ENCODE results near the gene LY9. TPM values are rescaled to one million over a fixed set of nuclear protein-coding genes. Genes with fewer than 3 reads are reported as not detected.

The LY9 gene
- total RNA-seq, 4 donors from 2014 or later, result 0.22 to 5.1 (median 3.8) TPM; not detected in 1

DNA sequence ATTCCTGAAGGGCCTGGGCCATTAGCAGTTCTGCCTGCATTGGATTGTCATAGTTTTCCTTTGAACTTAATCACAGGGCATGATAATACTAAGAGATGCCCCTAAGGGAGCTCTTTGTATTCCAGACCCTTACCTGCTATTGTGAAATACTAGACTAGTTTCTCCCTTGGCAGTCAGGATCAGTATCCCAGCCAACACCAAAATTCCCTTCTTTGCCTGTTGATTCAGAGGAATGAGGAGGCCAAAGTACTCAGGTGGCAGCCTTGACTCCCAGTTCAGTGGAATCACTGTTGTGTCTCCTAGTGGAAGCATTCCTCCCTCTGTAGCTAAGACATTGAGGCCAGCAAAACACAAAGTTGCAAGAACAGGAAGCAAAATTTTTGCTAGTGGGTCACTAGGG, 36.2 kb upstream of the LY9 start:
- TF ChIP-seq, protein P1, sequence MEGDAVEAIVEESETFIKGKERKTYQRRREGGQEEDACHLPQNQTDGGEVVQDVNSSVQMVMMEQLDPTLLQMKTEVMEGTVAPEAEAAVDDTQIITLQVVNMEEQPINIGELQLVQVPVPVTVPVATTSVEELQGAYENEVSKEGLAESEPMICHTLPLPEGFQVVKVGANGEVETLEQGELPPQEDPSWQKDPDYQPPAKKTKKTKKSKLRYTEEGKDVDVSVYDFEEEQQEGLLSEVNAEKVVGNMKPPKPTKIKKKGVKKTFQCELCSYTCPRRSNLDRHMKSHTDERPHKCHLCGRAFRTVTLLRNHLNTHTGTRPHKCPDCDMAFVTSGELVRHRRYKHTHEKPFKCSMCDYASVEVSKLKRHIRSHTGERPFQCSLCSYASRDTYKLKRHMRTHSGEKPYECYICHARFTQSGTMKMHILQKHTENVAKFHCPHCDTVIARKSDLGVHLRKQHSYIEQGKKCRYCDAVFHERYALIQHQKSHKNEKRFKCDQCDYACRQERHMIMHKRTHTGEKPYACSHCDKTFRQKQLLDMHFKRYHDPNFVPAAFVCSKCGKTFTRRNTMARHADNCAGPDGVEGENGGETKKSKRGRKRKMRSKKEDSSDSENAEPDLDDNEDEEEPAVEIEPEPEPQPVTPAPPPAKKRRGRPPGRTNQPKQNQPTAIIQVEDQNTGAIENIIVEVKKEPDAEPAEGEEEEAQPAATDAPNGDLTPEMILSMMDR (IDR thresholded peaks at IDR 0.05; ENCODE audit: low read depth), result no peak

DNA sequence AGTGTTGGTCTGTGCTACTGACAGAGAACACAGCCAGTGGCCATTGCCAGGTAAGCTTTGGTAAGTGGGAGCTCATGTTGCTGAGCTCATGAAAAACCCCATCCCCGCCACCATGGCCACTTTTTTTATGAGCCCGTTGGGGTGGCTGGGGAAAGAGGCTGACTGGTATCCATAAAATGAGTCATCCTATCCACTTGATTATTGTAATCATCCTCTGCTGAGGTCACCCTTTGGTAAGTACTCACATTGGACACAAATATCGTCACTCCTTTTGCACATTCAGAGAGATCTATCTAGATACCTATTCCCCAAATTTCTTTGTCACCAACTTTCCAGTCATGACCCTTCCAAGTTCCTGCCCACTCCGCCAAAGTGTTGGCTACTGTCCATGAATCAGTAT, 34.9 kb upstream of the LY9 start:
- TF ChIP-seq, protein P1 (IDR thresholded peaks at IDR 0.05; ENCODE audit: low read depth), result no peak

DNA sequence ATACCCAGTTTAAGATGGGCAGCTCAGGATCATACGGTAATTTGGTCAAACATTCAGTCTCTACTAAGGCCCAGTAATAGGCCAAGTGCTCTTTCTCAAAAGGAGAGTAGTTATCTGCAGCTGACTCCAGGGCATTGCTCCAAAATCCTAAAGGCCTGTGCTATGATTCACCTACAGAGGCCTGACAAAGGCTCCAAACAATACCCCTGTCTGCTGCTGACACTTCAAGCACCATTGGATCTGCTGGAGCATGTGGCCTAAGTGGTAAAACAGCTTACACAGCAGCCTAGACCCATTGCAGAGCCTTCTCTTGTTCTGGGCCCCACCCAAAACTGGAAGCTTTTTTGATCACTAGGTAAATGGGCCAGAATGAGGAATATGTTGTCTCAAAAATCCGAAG, 34.1 kb upstream of the LY9 start:
- TF ChIP-seq, protein P1 (IDR thresholded peaks at IDR 0.05; ENCODE audit: low read depth), result no peak

DNA sequence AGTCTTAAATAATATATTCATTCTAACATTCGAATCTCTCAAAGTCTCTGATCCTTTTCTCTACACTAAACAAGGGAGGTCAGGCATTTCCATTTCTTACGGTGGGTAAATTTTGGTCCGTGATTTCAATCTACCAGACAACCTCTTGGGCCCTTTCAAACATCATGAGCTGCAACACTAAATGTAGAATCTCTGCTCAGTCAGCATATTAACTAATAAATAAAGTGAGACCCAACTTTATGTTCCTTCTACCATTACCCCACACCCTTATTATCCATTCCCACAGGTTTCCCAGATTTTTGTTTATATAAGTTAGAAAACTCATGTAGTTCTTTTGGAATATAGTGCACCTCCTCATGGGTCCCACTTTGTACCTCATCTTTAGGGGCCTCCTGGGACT, 32.0 kb upstream of the LY9 start:
- TF ChIP-seq, protein P1 (IDR thresholded peaks at IDR 0.05; ENCODE audit: low read depth), result no peak

DNA sequence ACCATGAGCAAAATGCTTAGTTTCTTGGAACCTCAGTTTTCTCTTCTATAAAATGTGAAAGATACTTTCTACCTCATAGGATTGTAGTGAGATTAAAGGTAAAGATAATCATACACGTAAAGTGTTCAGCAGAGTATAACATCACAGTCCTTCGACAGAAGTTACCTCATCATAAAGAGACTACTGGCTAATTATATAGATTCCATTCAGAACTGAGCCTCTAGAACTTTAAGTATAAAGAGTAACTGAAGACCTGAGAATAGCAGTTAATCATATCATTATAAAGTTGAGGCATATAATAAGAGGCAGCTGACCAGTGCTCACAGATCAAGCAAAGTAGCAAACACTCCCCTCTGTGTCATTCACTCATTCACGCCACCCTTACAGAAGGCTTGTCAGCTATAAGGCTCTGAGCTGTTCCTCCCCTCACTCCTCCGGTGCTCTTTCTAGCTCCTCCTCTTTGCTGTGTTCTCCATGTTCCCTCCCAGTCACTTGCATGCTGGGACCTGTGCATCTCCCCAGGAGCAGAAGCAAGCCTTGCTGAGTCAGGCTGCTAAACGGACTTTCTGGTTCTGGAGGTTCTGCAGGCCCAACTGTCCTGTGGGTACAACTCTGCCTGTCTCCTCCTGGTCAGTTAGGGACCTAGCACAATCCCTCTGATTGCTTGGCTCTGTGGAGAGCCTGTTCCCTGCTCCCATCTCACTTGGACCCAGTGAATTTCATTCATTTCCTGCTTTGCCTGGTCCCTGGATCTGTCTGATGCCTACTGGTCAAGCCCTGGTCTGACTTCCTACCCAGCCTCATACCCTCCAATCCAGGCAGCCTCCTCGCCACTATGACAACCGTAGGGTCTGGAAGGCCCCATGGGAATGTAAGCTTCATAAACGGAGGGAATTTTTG, 28.3 kb upstream of the LY9 start:
- TF ChIP-seq, protein P1 (IDR thresholded peaks at IDR 0.05; ENCODE audit: low read depth), result no peak

DNA sequence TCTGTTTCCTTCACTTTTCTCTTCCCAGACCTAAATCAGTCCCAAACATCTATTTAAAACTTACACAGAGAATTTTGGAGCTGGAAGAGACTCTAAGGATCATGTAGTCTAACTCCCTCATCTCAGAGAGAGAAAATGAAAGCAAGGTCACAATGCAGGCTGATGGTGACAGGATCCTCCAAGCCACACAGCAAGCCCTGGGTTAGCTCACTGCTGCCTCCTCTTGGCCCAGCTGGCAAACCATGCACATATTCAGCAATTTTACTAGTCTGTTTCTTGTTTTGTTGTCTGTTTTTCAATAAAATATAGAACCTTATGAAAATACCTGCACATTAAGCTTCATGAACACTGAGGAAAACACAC, 27.7 kb upstream of the LY9 start:
- TF ChIP-seq, protein P1 (IDR thresholded peaks at IDR 0.05; ENCODE audit: low read depth), result no peak

DNA sequence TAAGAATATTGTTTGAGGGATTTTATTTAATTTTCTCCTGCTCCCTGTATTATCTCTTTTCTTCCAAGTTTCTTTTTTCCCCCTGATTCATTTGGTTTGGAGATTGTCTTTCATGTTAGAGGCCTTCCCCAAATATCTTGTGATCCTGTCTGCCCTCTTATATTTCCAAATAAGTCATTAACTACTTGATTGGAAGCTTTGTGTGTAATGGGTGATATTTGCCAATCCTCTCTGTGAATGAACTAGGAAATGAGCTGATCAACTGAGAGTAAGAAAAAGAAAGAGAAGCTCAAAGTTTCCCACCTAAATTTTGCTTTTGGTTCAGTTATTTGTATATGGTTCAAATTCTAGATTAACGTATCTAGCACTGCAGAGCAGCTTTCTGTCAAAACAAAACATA, 23.6 kb upstream of the LY9 start:
- TF ChIP-seq, protein P1 (IDR thresholded peaks at IDR 0.05; ENCODE audit: low read depth), result no peak

Measured in subcutaneous adipose tissue (tissue), 4 donors.